HEK293 (cell line): ENCODE measurements around the gene MAGEB3.

Experiments
- CTCF ChIA-PET: fragments of 350-600 bp; formaldehyde crosslinking; extraction: SDS; loops from one replicate; lab custom pipeline; 2021; ENCODE audit warnings: antibody characterized with exemption; lab: Yijun Ruan, JAX
- POLR2A ChIA-PET: fragments of 300-600 bp; formaldehyde crosslinking; extraction: SDS; loops from one replicate; lab custom pipeline; 2020; ENCODE audit warnings: antibody characterized with exemption, inconsistent platforms; lab: Yijun Ruan, JAX
- H3K27ac ChIP-seq: fragments of 200-500 bp; sonication (Bioruptor generic); 2 replicates; pipeline ENCODE4 v1.5.1; 2014; ENCODE audit warnings: low read depth, low read length, control low read depth, inconsistent platforms; ENCODE audit errors: extremely low read depth
- H3K36me3 ChIP-seq, 2 experiments: fragments of 200-500 bp in 1 of 2; sonication (Bioruptor generic) in 1 of 2; 1 replicate in 1 of 2; 2 replicates in 1 of 2; pipeline ENCODE4 v1.5.1; 2014 to 2017; ENCODE audit warnings: inconsistent platforms in 2 of 2, low read length in 2 of 2; ENCODE audit not compliant: control insufficient read depth in 2 of 2, insufficient read depth in 1 of 2
- H3K4me1 ChIP-seq: fragments of 200-500 bp; sonication (Bioruptor generic); 2 replicates; pipeline ENCODE4 v1.5.1; 2014; ENCODE audit warnings: mild to moderate bottlenecking, low read length, inconsistent platforms; ENCODE audit not compliant: control insufficient read depth, insufficient read depth
- H3K4me3 ChIP-seq: 2 replicates; pipeline ENCODE4 v1.5.1; 2011; ENCODE audit warnings: low read depth, mild to moderate bottlenecking, control low read depth, low read length, moderate library complexity
- H3K9me3 ChIP-seq: fragments of 200-500 bp; sonication (Bioruptor generic); 2 replicates; pipeline ENCODE4 v1.5.1; 2014; ENCODE audit warnings: low read depth, low read length, inconsistent platforms; ENCODE audit not compliant: control insufficient read depth, insufficient read depth
- BCL11A ChIP-seq: fragments of 450-650 bp; formaldehyde crosslinking; IDR thresholded peaks from 2 replicates; pipeline ENCODE4 v1.5.1; 2016; ENCODE audit warnings: low read depth, missing biosample characterization, missing genetic modification characterization
- CTCF ChIP-seq: fragments of 450-650 bp; formaldehyde crosslinking; IDR thresholded peaks from 2 replicates; pipeline ENCODE4 v1.5.1; 2016; ENCODE audit warnings: missing biosample characterization, missing genetic modification characterization
- FEZF1 ChIP-seq: fragments of 450-650 bp; formaldehyde crosslinking; IDR thresholded peaks from 2 replicates; pipeline ENCODE4 v1.5.1; 2016; ENCODE audit warnings: missing biosample characterization, missing genetic modification characterization
- GLIS1 ChIP-seq: fragments of 450-650 bp; formaldehyde crosslinking; IDR thresholded peaks from 2 replicates; pipeline ENCODE4 v1.5.1; 2016; ENCODE audit warnings: missing biosample characterization, missing genetic modification characterization
- HOXC10 ChIP-seq: sonication (generic); formaldehyde crosslinking; IDR thresholded peaks from 2 replicates; pipeline ENCODE4 v1.8.1; 2023; ENCODE audit warnings: mild to moderate bottlenecking, missing genetic modification reagents
- MYNN ChIP-seq: fragments of 450-650 bp; formaldehyde crosslinking; IDR thresholded peaks from 2 replicates; pipeline ENCODE4 v1.5.1; 2016; ENCODE audit warnings: missing biosample characterization, missing genetic modification characterization, borderline replicate concordance
- REST ChIP-seq: fragments of 450-650 bp; formaldehyde crosslinking; IDR thresholded peaks from 2 replicates; pipeline ENCODE4 v1.5.1; 2016; ENCODE audit warnings: missing biosample characterization, missing genetic modification characterization
- SP3 ChIP-seq: fragments of 450-650 bp; formaldehyde crosslinking; IDR thresholded peaks from 2 replicates; pipeline ENCODE4 v1.5.1; 2016; ENCODE audit warnings: missing biosample characterization, missing genetic modification characterization
- WT1 ChIP-seq: fragments of 450-650 bp; formaldehyde crosslinking; IDR thresholded peaks from 2 replicates; pipeline ENCODE4 v1.5.1; 2016; ENCODE audit warnings: missing biosample characterization, missing genetic modification characterization
- ZEB2 ChIP-seq: fragments of 450-650 bp; formaldehyde crosslinking; IDR thresholded peaks from 2 replicates; pipeline ENCODE4 v1.5.1; 2016; ENCODE audit warnings: missing biosample characterization, missing genetic modification characterization
- ZNF138 ChIP-seq: fragments of 450-650 bp; formaldehyde crosslinking; IDR thresholded peaks from 2 replicates; pipeline ENCODE4 v1.5.1; 2016; ENCODE audit warnings: missing biosample characterization, missing genetic modification characterization, borderline replicate concordance
- ZNF18 ChIP-seq: fragments of 450-650 bp; formaldehyde crosslinking; IDR thresholded peaks from 2 replicates; pipeline ENCODE4 v1.5.1; 2016; ENCODE audit warnings: missing biosample characterization, missing genetic modification characterization
- ZNF311 ChIP-seq: fragments of 450-650 bp; formaldehyde crosslinking; IDR thresholded peaks from 2 replicates; pipeline ENCODE4 v1.5.1; 2017; ENCODE audit warnings: missing biosample characterization, missing genetic modification characterization, borderline replicate concordance
- ZNF341 ChIP-seq: fragments of 450-650 bp; formaldehyde crosslinking; IDR thresholded peaks from 2 replicates; pipeline ENCODE4; 2016; ENCODE audit warnings: low read depth, missing biosample characterization, missing genetic modification characterization
- ZNF354C ChIP-seq: fragments of 450-650 bp; formaldehyde crosslinking; IDR thresholded peaks from 2 replicates; pipeline ENCODE4 v1.5.1; 2016; ENCODE audit warnings: missing biosample characterization, missing genetic modification characterization, low read depth, borderline replicate concordance
- ZNF48 ChIP-seq: fragments of 450-650 bp; formaldehyde crosslinking; IDR thresholded peaks from 2 replicates; pipeline ENCODE4 v1.5.1; 2016; ENCODE audit warnings: missing biosample characterization, missing genetic modification characterization
- ZNF621 ChIP-seq: fragments of 450-650 bp; formaldehyde crosslinking; IDR thresholded peaks from 2 replicates; pipeline ENCODE4 v1.5.1; 2017; ENCODE audit warnings: missing biosample characterization, missing genetic modification characterization
- ZNF785 ChIP-seq: fragments of 450-650 bp; formaldehyde crosslinking; IDR thresholded peaks from 2 replicates; pipeline ENCODE4 v1.5.1; 2016; ENCODE audit warnings: missing biosample characterization, missing genetic modification characterization
- ZSCAN23 ChIP-seq: fragments of 450-650 bp; formaldehyde crosslinking; IDR thresholded peaks from 2 replicates; pipeline ENCODE4 v1.5.1; 2016; ENCODE audit warnings: missing biosample characterization, missing genetic modification characterization

MAGEB3 gene

GRCh38 chrX:30219372-30219771, 11.1 kb upstream of the MAGEB3 start:
- H3K27ac ChIP-seq = no peak overlapping the region
- no peak for TF ChIP-seq ZEB2
- no peaks in the 10 kb centered on the region for H3K9me3 ChIP-seq
- no peaks in the 10 kb centered on the region for H3K36me3 ChIP-seq
- H3K4me3 ChIP-seq = no peak overlapping the region
- no peaks in the 10 kb centered on the region for H3K4me1 ChIP-seq
- POLR2A ChIA-PET = no interaction called here
- CTCF ChIA-PET = interaction anchor here (0.6 kb wide), 1 partner anchor 78 kb away, joined by 3 read pairs; no protein-coding TSS in a partner anchor

GRCh38 chrX:30220661-30221060, 9.8 kb upstream of the MAGEB3 start:
- no peak for TF ChIP-seq ZNF341 (tag by site-specific recombination)
- TF ChIP-seq HOXC10 (CRISPR knock-in tag) = no peak
- TF ChIP-seq SP3 (tag by site-specific recombination) = no peak
- no peak for TF ChIP-seq REST
- TF ChIP-seq ZNF354C (tag by site-specific recombination) = no peak
- no peak for TF ChIP-seq MYNN (tag by site-specific recombination)
- no peak for TF ChIP-seq GLIS1 (tag by site-specific recombination)
- TF ChIP-seq ZNF785 (tag by site-specific recombination) = no peak
- no peak for TF ChIP-seq ZNF18 (tag by site-specific recombination)
- TF ChIP-seq ZNF48 (tag by site-specific recombination) = no peak
- TF ChIP-seq FEZF1 (tag by site-specific recombination) = no peak
- no peak for TF ChIP-seq CTCF (tag by site-specific recombination)
- TF ChIP-seq ZNF621 = no peak
- no peak for TF ChIP-seq WT1 (tag by site-specific recombination)
- no peak for TF ChIP-seq ZNF311 (tag by site-specific recombination)
- TF ChIP-seq BCL11A = no peak
- TF ChIP-seq ZSCAN23 (tag by site-specific recombination) = no peak
- TF ChIP-seq ZNF138 = no peak
- ChIA-PET POLR2A (no interaction called here), CTCF (no interaction called here)
- H3K9me3 ChIP-seq = no peaks in the 10 kb centered on the region
- no peaks in the 10 kb centered on the region for H3K36me3 ChIP-seq
- H3K4me1 ChIP-seq = no peaks in the 10 kb centered on the region
- no peak overlapping the region for H3K4me3 ChIP-seq
- no peak overlapping the region for H3K27ac ChIP-seq
